GM11168 (cell line): Measurements from ENCODE around the gene ADPRS.

Experiments used
- in situ Hi-C: fragments of 300-500 bp; cut with MboI; formaldehyde crosslinking; loops from one replicate; pipeline ENCODE4 v1.12.0; 2022; ENCODE audit warnings: low sequenced_read_pairs; ENCODE audit not compliant: unreplicated experiment

The ADPRS gene

DNA sequence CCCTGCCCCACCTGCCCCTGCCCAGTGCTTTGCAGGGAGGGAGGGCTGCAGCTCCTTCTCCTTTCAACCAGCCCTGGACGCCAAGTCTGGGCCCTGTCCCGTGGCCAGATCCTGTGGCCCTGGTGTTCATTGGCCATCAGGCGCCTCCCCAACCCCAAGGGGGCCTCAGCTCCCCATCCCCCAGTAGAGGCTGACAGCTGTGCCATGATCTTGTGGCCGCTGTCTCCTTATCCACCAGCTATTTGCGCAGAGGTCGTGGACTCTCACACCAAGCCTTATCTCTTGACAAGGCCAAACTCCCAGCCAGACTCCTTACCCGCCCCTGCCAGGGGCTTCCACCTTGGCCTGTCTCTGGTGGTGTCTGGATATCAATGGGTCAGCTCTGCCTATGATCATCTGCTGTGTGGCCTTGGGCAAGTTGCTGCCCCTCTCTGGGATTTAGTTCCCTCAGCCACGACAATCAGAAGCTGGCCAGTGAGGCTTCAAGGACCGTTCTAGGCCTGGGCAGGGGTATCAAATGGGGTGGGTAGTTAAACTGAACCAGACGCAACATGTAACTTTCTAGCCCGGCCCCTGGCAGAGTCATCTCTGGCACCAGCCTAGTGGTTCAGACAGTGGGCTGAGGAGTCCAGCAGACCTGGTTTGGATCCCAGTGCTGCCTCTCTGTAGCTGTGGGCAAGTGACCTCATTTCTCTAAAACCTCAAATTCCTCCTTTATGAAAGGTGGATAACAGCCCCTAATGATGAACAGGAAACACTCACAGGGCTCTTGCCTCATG is 39.6 kb downstream of the ADPRS start:
- in situ Hi-C loops, result no loop called here

GRCh38 chr1:36128905-36129206 is 40.2 kb downstream of the ADPRS start:
- in situ Hi-C loops, result no loop called here

- in situ Hi-C loops, result no loop called here
These were observed 43.3 kb downstream of the ADPRS start for GRCh38 chr1:36132029-36132428.

DNA sequence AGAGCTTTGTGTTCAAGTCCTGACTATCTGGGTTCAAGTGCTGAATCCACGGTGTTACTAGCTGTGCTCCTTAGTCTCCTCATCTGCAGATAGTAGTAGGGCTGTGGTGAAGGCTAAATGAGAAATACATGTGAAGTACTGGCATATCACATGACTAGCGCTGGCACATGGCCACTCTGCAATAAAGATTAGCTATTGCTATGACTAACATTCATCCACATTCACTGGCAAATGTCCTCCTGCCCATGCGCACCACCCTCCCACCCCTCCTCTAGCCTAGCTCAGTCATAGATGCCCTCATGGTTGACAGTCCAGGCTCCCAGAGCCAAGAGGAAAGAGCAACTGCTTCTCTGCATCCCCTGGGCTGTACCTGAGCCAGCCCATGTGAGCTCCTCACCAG is 44.8 kb downstream of the ADPRS start:
- in situ Hi-C loops, result no loop called here

DNA sequence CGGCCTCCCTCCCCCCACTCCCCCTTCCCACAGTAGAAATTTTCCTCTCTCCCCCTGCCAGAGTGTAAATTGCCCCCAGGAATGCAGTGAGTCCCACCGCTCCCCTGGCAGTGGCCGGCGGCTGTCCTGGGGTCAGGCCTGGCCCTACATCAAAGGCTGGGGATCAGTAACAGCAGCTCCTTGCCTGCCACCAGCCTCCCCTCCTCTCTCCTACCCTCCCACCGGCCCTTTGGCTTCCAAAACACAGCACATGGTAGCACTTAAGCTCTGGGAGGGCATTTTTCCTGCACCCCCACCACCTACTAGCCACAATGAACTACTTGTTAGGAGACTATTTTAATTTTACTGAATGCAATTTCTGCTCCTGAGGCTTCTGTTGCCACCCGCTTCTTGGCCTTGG is 45.3 kb downstream of the ADPRS start:
- in situ Hi-C loops, result no loop called here

- in situ Hi-C loops, result no loop called here
These were observed 46.0 kb downstream of the ADPRS start for GRCh38 chr1:36134505-36135329.

DNA sequence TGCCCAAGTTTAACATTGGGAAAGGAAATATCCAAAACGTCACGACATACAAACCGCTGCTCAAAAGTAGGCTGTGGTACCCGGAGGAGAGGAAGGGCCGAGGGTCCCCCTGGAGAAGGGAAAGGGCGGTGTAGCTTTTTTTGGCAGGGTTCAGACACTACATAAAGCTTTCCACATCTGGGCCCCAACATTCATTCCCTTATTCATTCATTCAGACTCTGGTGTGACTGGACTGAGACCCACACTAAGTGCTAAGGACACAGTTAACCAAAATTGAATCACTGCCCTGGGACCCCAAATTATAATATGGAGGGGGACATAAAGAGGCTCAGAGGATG is 46.6 kb downstream of the ADPRS start:
- in situ Hi-C loops, result no loop called here

DNA sequence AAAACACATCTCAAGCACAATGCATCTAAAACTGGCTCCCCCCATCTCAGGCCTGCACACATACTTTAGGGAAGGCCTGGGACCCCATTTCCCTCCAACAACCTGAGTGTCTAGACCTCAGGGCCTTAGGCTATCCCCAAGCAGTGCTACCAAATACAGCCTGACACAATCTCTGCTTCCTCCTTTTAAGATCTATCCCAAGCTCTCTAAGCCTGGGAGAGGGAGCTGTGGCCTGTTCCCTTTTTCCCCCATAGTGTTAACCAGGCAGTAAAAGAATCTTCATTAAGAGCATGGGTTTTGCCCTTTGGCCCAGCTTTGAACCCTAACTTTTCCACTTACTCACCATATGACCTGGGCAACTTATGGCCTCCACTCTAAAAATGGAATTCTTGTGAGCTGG is 47.1 kb downstream of the ADPRS start:
- in situ Hi-C loops, result no loop called here

GRCh38 chr1:36136535-36136934 is 47.8 kb downstream of the ADPRS start:
- in situ Hi-C loops, result no loop called here

DNA sequence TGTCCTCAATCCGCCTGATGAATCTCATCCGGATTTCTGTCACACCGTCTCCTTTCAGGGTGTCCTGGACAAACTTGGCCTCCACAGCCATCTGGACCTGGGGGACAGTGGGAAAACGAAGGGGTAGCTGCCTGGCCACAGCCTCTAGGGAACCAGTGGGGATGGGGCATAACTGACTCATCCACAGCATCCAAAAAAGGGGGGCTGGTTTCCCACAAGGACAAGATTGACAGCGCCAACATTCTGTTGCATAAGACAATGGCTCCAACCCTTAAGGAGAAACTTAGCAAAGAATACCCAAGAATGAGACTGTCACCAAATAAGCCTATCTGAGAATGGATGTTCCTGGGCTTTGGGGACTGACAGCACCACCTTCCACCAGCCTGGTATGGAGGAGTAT is 48.5 kb downstream of the ADPRS start:
- in situ Hi-C loops, result no loop called here

GRCh38 chr1:36137776-36138175 is 49.1 kb downstream of the ADPRS start:
- in situ Hi-C loops, result no loop called here

- in situ Hi-C loops, result no loop called here
These were observed 50.8 kb downstream of the ADPRS start for GRCh38 chr1:36139521-36139920.

- in situ Hi-C loops, result no loop called here
These were observed 53.4 kb downstream of the ADPRS start for GRCh38 chr1:36142121-36142520.

GRCh38 chr1:36143424-36143823 is 54.7 kb downstream of the ADPRS start:
- in situ Hi-C loops, result no loop called here
